DMS153 treated with DMSO at 0.1 percent for 48 hours (cell line): ENCODE results near the gene COL20A1.
"Not testable (repeated sequence)": the region's sequence is repeated elsewhere in the genome, so short reads cannot be mapped to it uniquely, and the experiment has no call there.

Experiments
- DNase-seq: peaks from one replicate; lab custom pipeline; 2025; ENCODE audit not compliant: unreplicated experiment; lab: John Stamatoyannopoulos, UW

The COL20A1 gene

GRCh38 chr20:63371291-63371865, 78.4 kb downstream of the COL20A1 start:
- DNase-seq = no peak

- DNase-seq = no peak
These were observed 80.2 kb downstream of the COL20A1 start for GRCh38 chr20:63372971-63373885.

GRCh38 chr20:63373996-63374395, 81.0 kb downstream of the COL20A1 start:
- no peak for DNase-seq

- DNase-seq = no peak
These were observed 81.5 kb downstream of the COL20A1 start for GRCh38 chr20:63374504-63374903.

GRCh38 chr20:63375438-63375837, 82.5 kb downstream of the COL20A1 start:
- DNase-seq = no peak

- no peak for DNase-seq
These were observed 83.6 kb downstream of the COL20A1 start for GRCh38 chr20:63376283-63377250.

GRCh38 chr20:63377256-63377941, 84.4 kb downstream of the COL20A1 start:
- DNase-seq = no peak

- no peak for DNase-seq
These were observed 85.0 kb downstream of the COL20A1 start for GRCh38 chr20:63377951-63378381.

- no peak for DNase-seq
These were observed 85.6 kb downstream of the COL20A1 start for GRCh38 chr20:63378626-63379025.

- no peak for DNase-seq
These were observed 86.3 kb downstream of the COL20A1 start for GRCh38 chr20:63379296-63379695.

GRCh38 chr20:63379872-63380271, 86.9 kb downstream of the COL20A1 start:
- DNase-seq = not testable (repeated sequence)

GRCh38 chr20:63380346-63380870, 87.4 kb downstream of the COL20A1 start:
- DNase-seq = no peak

- DNase-seq = no peak
These were observed 88.9 kb downstream of the COL20A1 start for GRCh38 chr20:63381781-63382431.

- DNase-seq = no peak
These were observed 89.7 kb downstream of the COL20A1 start for GRCh38 chr20:63382551-63383300.

GRCh38 chr20:63383556-63383955, 90.6 kb downstream of the COL20A1 start:
- no peak for DNase-seq

GRCh38 chr20:63384336-63384735, 91.3 kb downstream of the COL20A1 start:
- DNase-seq = no peak
